K562 (cell line): ENCODE data around the gene MEIKIN. TPM values are rescaled to one million over a fixed set of nuclear protein-coding genes. Genes with fewer than 3 reads are reported as not detected.

Source experiments
- ATAC-seq: fragments of 200-7000 bp; cut with Tn5 transposase; 3 replicates; pipeline ENCODE4 v1.9.1; 2020; ENCODE audit warnings: moderate library complexity
- BruUV-seq: library from RNA; stranded (reverse); fragments of 400-500 nt; replicated peaks from 2 replicates; lab custom pipeline; 2021; lab: Mats Ljungman, UMichigan
- CTCF ChIA-PET: fragments of 300-600 bp; formaldehyde crosslinking; extraction: SDS; loops from one replicate; lab custom pipeline; 2021; ENCODE audit warnings: low intra/inter-chr PET ratio; lab: Yijun Ruan, JAX
- POLR2A ChIA-PET: fragments of 300-600, 350-650 bp; sonication (Branson Sonifier 250); formaldehyde crosslinking; extraction: SDS; loops from one replicate; lab custom pipeline; 2021; ENCODE audit warnings: antibody characterized with exemption, inconsistent platforms; lab: Yijun Ruan, JAX
- DNase-seq, 4 experiments: peaks; one replicate each; pipeline versions ENCODE4 v3.0.0 to v3.0.0-alpha.2; 2011 to 2018; ENCODE audit warnings: low spot score in 3 of 4, mixed read lengths in 3 of 4; ENCODE audit errors: extremely low read depth in 1 of 4
- FAIRE-seq: peaks from 2 replicates; lab custom pipeline; 2011; peaks lifted over from hg19 to GRCh38; lab: Jason Lieb, UNC
- H2AFZ ChIP-seq: 2 replicates; pipeline ENCODE4 v1.6.0; 2011; ENCODE audit warnings: low read depth, low read length, control low read depth, inconsistent platforms
- H3K27ac ChIP-seq: fragments of 200-600 bp; 3 replicates; pipeline ENCODE4 v1.8.0; 2011; ENCODE audit warnings: low read depth, mild to moderate bottlenecking, control low read depth, inconsistent platforms, low read length, moderate library complexity, mixed read lengths; ENCODE audit errors: extremely low read depth
- H3K27me3 ChIP-seq, 2 experiments: fragments of 300-600 bp in 1 of 2; 2 replicates in 1 of 2; 3 replicates in 1 of 2; pipeline versions ENCODE4 v1.6.0 to v1.8.0; 2011; ENCODE audit warnings: inconsistent platforms in 2 of 2, low read length in 2 of 2, mild to moderate bottlenecking in 1 of 2, mixed read lengths in 1 of 2, moderate library complexity in 1 of 2; ENCODE audit not compliant: control insufficient read depth in 2 of 2, insufficient read depth in 2 of 2
- H3K36me3 ChIP-seq: fragments of 300-600 bp; 3 replicates; pipeline ENCODE4 v1.8.0; 2011; ENCODE audit warnings: mild to moderate bottlenecking, low read length, inconsistent platforms; ENCODE audit not compliant: control insufficient read depth, insufficient read depth
- H3K4me1 ChIP-seq, 2 experiments: fragments of 200-600 bp in 1 of 2; replicated peaks in 1 of 2; 2 replicates in 1 of 2; 3 replicates in 1 of 2; pipeline versions ENCODE4 v1.5.1 to v1.8.0; 2011; ENCODE audit warnings: inconsistent platforms in 2 of 2, low read length in 2 of 2, mild to moderate bottlenecking in 1 of 2, mixed read lengths in 1 of 2, moderate library complexity in 1 of 2; ENCODE audit not compliant: control insufficient read depth in 2 of 2, insufficient read depth in 2 of 2
- H3K4me2 ChIP-seq: 2 replicates; pipeline ENCODE4 v1.6.1; 2011; ENCODE audit warnings: low read length, control low read depth, inconsistent platforms, mixed read lengths; ENCODE audit not compliant: insufficient read depth
- H3K4me3 ChIP-seq: fragments of 200-600 bp; sonication (generic), shearing (Covaris generic); 2 replicates; pipeline ENCODE4 v1.5.1; 2016; ENCODE audit warnings: control low read depth, inconsistent platforms
- H3K79me2 ChIP-seq: fragments of 200-600 bp; 3 replicates; pipeline ENCODE4 v1.8.0; 2011; ENCODE audit warnings: low read length, inconsistent platforms; ENCODE audit not compliant: control insufficient read depth, insufficient read depth
- H3K9ac ChIP-seq, 2 experiments: 2 replicates each; pipeline versions ENCODE4 v1.6.0 to v1.6.1; 2011; ENCODE audit warnings: low read depth in 2 of 2, low read length in 2 of 2, control low read depth in 1 of 2, inconsistent platforms in 1 of 2, mild to moderate bottlenecking in 1 of 2, mixed read lengths in 1 of 2; ENCODE audit not compliant: insufficient read depth in 1 of 2
- H3K9me1 ChIP-seq: one replicate; pipeline ENCODE4 v1.6.0; 2011; ENCODE audit warnings: inconsistent platforms, mild to moderate bottlenecking, low read length, moderate library complexity; ENCODE audit not compliant: control insufficient read depth, insufficient read depth
- H3K9me3 ChIP-seq: replicated peaks from 2 replicates; pipeline ENCODE4 v1.5.1; 2011; ENCODE audit warnings: low read depth, low read length, inconsistent platforms; ENCODE audit not compliant: control insufficient read depth, insufficient read depth
- H4K20me1 ChIP-seq: replicated peaks from 2 replicates; pipeline ENCODE4 v1.6.1; 2011; ENCODE audit warnings: low read length, inconsistent platforms, mixed read lengths; ENCODE audit not compliant: control insufficient read depth, insufficient read depth
- CCNT2 ChIP-seq: IDR thresholded peaks from 2 replicates; pipeline ENCODE4 v1.6.1; 2011; ENCODE audit warnings: borderline replicate concordance, low read depth, mild to moderate bottlenecking, moderate library complexity, mixed read lengths, low read length; ENCODE audit not compliant: insufficient read length; ENCODE audit errors: extremely low read depth
- HSF4 ChIP-seq: fragments of 250-450 bp; sonication (Bioruptor Pico); IDR thresholded peaks from 2 replicates; pipeline ENCODE4 v2.1.2; 2022; ENCODE audit warnings: mild to moderate bottlenecking, moderate library complexity, borderline replicate concordance
- JUNB ChIP-seq: fragments of 450-650 bp; formaldehyde crosslinking; conservative IDR thresholded peaks from 2 replicates; pipeline ENCODE4 v1.4.0; 2020; ENCODE audit warnings: mild to moderate bottlenecking
- MYC ChIP-seq, 2 experiments: fragments of 250-450 bp in 1 of 2; sonication (Bioruptor Pico) in 1 of 2; IDR thresholded peaks; 2 replicates each; pipeline versions ENCODE4 v1.5.1 to v1.6.1; 2012 to 2021; ENCODE audit warnings: low read depth in 2 of 2, borderline replicate concordance in 1 of 2, improper control_type of control experiment in 1 of 2, low read length in 1 of 2, mild to moderate bottlenecking in 1 of 2, moderate library complexity in 1 of 2
- NRF1 ChIP-seq, 2 experiments: fragments of 450-650 bp; IDR thresholded peaks in 1 of 2; conservative IDR thresholded peaks in 1 of 2; 2 replicates each; pipeline ENCODE4 v1.6.1; 2014; ENCODE audit warnings: mild to moderate bottlenecking in 2 of 2
- RB1 ChIP-seq: fragments of 450-650 bp; IDR thresholded peaks from 2 replicates; pipeline ENCODE4 v1.6.1; 2017; ENCODE audit warnings: low read depth, mild to moderate bottlenecking
- SAFB2 ChIP-seq: fragments of 200-400 bp; formaldehyde crosslinking; IDR thresholded peaks from 2 replicates; pipeline ENCODE4 v1.6.1; 2018; ENCODE audit warnings: borderline replicate concordance, low read length, low read depth, moderate library complexity; ENCODE audit not compliant: severe bottlenecking
- SAP30 ChIP-seq: fragments of 200-600 bp; sonication (generic); IDR thresholded peaks from 2 replicates; pipeline ENCODE4 v1.6.1; 2012; ENCODE audit warnings: borderline replicate concordance, low read depth, mild to moderate bottlenecking, moderate library complexity, low read length, control low read depth, inconsistent platforms; ENCODE audit not compliant: insufficient read depth, poor library complexity, severe bottlenecking
- SMARCB1 ChIP-seq: IDR thresholded peaks from 2 replicates; pipeline ENCODE4 v1.6.1; 2011; ENCODE audit warnings: improper control_type of control experiment, low read depth; ENCODE audit not compliant: insufficient read length
- TEAD1 ChIP-seq, 2 experiments: fragments of 450-650 bp in 1 of 2; sonication (generic) in 1 of 2; formaldehyde crosslinking; IDR thresholded peaks; 2 replicates each; pipeline versions ENCODE4 v1.4.0 to v1.8.0; 2020 to 2022; ENCODE audit warnings: mild to moderate bottlenecking in 2 of 2, missing genetic modification reagents in 1 of 2
- ZNF282 ChIP-seq: sonication (generic); formaldehyde crosslinking; IDR thresholded peaks from 2 replicates; pipeline ENCODE4 v1.8.1; 2023; ENCODE audit warnings: missing genetic modification reagents
- ZNF384 ChIP-seq: IDR thresholded peaks from 2 replicates; pipeline ENCODE4 v1.6.1; 2012; ENCODE audit warnings: low read depth, low read length, improper control_type of control experiment
- ZNF551 ChIP-seq: fragments of 250-450 bp; sonication (Bioruptor Pico); IDR thresholded peaks from 2 replicates; pipeline ENCODE4 v1.5.0; 2021; ENCODE audit warnings: mild to moderate bottlenecking, moderate library complexity
- WGBS: fragments of 100-300 bp; shearing (Covaris generic); methylation state at CpG from one replicate; pipeline ENCODE4 v1.1.6; 2016; ENCODE audit warnings: low coverage, mixed read lengths; ENCODE audit not compliant: insufficient coverage; ENCODE audit errors: missing lambda C conversion rate; 5-methylcytosine and 5-hydroxymethylcytosine counted together
- in situ Hi-C: fragments of 300-500 bp; cut with MboI; formaldehyde crosslinking; loops from 4 replicates; pipeline ENCODE4 v1.15.0; 2018; ENCODE audit warnings: inconsistent platforms, mixed read lengths
- intact Hi-C: fragments of 100-400 bp; cut with micrococcal nuclease; formaldehyde crosslinking; loops from 2 replicates; pipeline ENCODE4 v1.14.2; 2022
- polyA plus RNA-seq, 8 experiments: library from polyadenylated mRNA; depleted of rRNA in 4 of 8; stranded (reverse) in 5 of 8; unstranded in 3 of 8; fragments of >200 nt; fragmentation: Nextera tagmentation in 2 of 8; fragmentation: Illumina TruSeq in 1 of 8; extraction: Ambion mirVana in 2 of 8; extraction: Trizol in 1 of 8; gene quantifications; 2 replicates each; pipeline versions ENCODE4 v1.2.1 to v1.2.3, GENCODE V29; 2011 to 2014; ENCODE audit warnings: inconsistent platforms in 1 of 8, missing spikeins in 1 of 8
- total RNA-seq, 7 experiments: library from RNA; depleted of rRNA in 6 of 7; stranded (reverse); fragments of >200 nt in 6 of 7; fragmentation: Illumina TruSeq in 2 of 7; extraction: Trizol in 2 of 7; gene quantifications; 2 replicates each; pipeline versions ENCODE4 v1.2.1 to v1.2.3, GENCODE V29; 2011 to 2021; ENCODE audit warnings: low replicate concordance in 1 of 7
- TF ChIP-seq, protein P1 (sequence below): sonication (generic); formaldehyde crosslinking; IDR thresholded peaks from 2 replicates; pipeline ENCODE4 v1.8.1; 2022; ENCODE audit warnings: missing genetic modification reagents
- TF ChIP-seq, protein P2 (sequence below), 3 experiments: IDR thresholded peaks in 2 of 3; conservative IDR thresholded peaks in 1 of 3; 2 replicates each; pipeline ENCODE4 v1.5.1; 2011 to 2012; ENCODE audit warnings: low read length in 3 of 3, mild to moderate bottlenecking in 3 of 3, control low read depth in 2 of 3, improper control_type of control experiment in 1 of 3, inconsistent platforms in 1 of 3, low read depth in 1 of 3, mixed read lengths in 1 of 3, moderate library complexity in 1 of 3; ENCODE audit not compliant: insufficient read depth in 2 of 3

The MEIKIN gene
- total and polyA plus RNA-seq, 9 of the 15 experiments (the other 6 are each of a cell fraction or from before 2014, with no cell fraction given): 0.18 TPM; not detected in 8

DNA sequence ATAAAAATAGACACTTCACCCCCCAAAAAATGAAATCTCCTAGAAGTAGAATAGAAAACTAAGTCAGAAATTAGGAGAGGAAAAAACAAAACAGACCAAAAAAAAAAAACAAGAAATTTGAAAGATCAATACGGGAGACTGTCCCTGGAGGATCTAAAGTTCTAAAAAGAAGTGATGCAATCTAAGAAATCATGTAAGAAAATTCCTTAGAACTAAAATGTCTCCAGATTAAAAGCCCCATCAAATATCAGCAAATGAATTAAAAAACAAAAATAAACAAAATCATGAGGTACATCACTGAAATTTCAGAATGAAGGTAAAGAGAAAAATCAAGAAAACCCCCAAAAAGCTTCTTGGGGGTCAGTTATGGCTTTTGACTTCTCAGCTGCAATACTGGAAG, 162.1 kb downstream of the MEIKIN start (continued):
- no peak for TF ChIP-seq SAFB2
- TF ChIP-seq, all 486 proteins: peak for 4

DNA sequence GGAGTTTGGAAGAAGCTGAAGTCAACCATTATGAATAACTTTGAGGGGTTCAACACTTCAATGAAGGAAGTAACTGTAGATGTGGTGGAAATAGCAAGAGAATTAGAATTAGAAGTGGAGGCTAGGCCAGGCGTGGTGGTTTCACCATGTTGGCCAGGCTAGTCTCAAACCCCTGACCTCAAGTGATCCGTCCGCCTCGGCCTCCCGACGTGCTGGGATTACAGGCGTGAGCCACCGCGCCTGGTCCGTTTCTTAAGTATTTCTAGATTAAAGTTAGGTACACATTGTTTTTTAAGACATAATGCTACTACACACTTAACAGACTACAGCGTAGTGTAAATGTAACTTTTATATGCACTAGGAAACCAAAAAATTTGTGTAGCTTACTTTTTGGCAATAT, 162.7 kb downstream of the MEIKIN start:
- Histone ChIP-seq H2AFZ (no peak overlapping the region), H3K36me3 (peaks cover 19% of the 10 kb centered on the region; the same call in 1 of the 3 replicates), H3K79me2 (peaks cover 90% of the 10 kb centered on the region), H3K4me2 (no peak overlapping the region), H3K9ac (no peak overlapping the region), H3K4me3 (no peak overlapping the region), H3K9me1 (peaks cover 4% of the 10 kb centered on the region), H3K27ac (no peak overlapping the region), H3K4me1 (peaks cover 7 to 10% of the 10 kb centered on the region in 2 experiments; a peak in 3 of 5 replicates), H3K27me3 (no peaks in the 10 kb centered on the region), H3K9me3 (no peaks in the 10 kb centered on the region), H4K20me1 (peaks cover 24% of the 10 kb centered on the region)
- ATAC-seq (no peak), FAIRE-seq (no peak), DNase-seq (no peak)
- CTCF ChIA-PET: no interaction called here
- in situ Hi-C loops: no loop called here
- no TSS peak for BruUV-seq
- WGBS: 94% methylated on average over 11 of the region's 11 CpGs
- intact Hi-C loops: no loop called here
- POLR2A ChIA-PET: interaction anchor here (2.8 kb wide), 1 partner anchor 10 kb away, joined by 11 read pairs; no protein-coding TSS in a partner anchor
- no peak for TF ChIP-seq CCNT2
- no peak for TF ChIP-seq HSF4
- no peak for TF ChIP-seq ZNF282 (CRISPR knock-in tag)
- no peak for TF ChIP-seq MYC (IDR thresholded peaks at IDR 0.05; ENCODE audit: low read depth, low read length)
- TF ChIP-seq MYC (CRISPR knock-in tag; IDR thresholded peaks at IDR 0.05; ENCODE audit: borderline replicate concordance, low read depth): no peak
- no peak for TF ChIP-seq ZNF551
- TF ChIP-seq ZNF384: no peak
- no peak for TF ChIP-seq NRF1 (conservative IDR thresholded peaks at IDR 0.05 in 1 of 2, IDR thresholded peaks at IDR 0.05 in 1 of 2)
- TF ChIP-seq, protein P1, sequence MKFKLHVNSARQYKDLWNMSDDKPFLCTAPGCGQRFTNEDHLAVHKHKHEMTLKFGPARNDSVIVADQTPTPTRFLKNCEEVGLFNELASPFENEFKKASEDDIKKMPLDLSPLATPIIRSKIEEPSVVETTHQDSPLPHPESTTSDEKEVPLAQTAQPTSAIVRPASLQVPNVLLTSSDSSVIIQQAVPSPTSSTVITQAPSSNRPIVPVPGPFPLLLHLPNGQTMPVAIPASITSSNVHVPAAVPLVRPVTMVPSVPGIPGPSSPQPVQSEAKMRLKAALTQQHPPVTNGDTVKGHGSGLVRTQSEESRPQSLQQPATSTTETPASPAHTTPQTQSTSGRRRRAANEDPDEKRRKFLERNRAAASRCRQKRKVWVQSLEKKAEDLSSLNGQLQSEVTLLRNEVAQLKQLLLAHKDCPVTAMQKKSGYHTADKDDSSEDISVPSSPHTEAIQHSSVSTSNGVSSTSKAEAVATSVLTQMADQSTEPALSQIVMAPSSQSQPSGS (CRISPR knock-in tag): no peak
- no peak for TF ChIP-seq SMARCB1
- no peak for TF ChIP-seq TEAD1 (CRISPR knock-in tag; IDR thresholded peaks at IDR 0.05)
- no peak for TF ChIP-seq JUNB
- TF ChIP-seq, protein P2, sequence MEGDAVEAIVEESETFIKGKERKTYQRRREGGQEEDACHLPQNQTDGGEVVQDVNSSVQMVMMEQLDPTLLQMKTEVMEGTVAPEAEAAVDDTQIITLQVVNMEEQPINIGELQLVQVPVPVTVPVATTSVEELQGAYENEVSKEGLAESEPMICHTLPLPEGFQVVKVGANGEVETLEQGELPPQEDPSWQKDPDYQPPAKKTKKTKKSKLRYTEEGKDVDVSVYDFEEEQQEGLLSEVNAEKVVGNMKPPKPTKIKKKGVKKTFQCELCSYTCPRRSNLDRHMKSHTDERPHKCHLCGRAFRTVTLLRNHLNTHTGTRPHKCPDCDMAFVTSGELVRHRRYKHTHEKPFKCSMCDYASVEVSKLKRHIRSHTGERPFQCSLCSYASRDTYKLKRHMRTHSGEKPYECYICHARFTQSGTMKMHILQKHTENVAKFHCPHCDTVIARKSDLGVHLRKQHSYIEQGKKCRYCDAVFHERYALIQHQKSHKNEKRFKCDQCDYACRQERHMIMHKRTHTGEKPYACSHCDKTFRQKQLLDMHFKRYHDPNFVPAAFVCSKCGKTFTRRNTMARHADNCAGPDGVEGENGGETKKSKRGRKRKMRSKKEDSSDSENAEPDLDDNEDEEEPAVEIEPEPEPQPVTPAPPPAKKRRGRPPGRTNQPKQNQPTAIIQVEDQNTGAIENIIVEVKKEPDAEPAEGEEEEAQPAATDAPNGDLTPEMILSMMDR (IDR thresholded peaks at IDR 0.05 in 2 of 3, conservative IDR thresholded peaks at IDR 0.05 in 1 of 3; ENCODE audit: insufficient read depth in 2 of 3, low read depth in 1 of 3, low read length in 3 of 3): no peak
- no peak for TF ChIP-seq SAP30
- no peak for TF ChIP-seq RB1
